ENCODE measurements around the gene COMTD1. TPM values are rescaled to one million over a fixed set of nuclear protein-coding genes. Genes with fewer than 3 reads are reported as not detected.

The COMTD1 gene
- total RNA-seq, 2 donors from 2014 or later: 156 to 301 TPM

- Histone ChIP-seq H3K27ac (no peak overlapping the region), H3K4me3 (no peak overlapping the region), H3K36me3 (replicated peaks in 1 of 2; ENCODE audit: insufficient read depth in 1 of 2, low read depth in 2 of 2) (peaks cover 0 to 13% of the 10 kb centered on the region in 2 donors), H3K4me1 (peaks cover 37% of the 10 kb centered on the region), H3K9me3 (no peaks in the 10 kb centered on the region), H3K27me3 (no peaks in the 10 kb centered on the region)
- ATAC-seq: no peak
- TF ChIP-seq CTCF (IDR thresholded peaks at IDR 0.05): no peak
- no peak for TF ChIP-seq POLR2A (IDR thresholded peaks at IDR 0.05)
- intact Hi-C loops (cut with DNase I): no loop called here
- no peak for DNase-seq
- WGBS, 2 donors: 71 to 73% methylated on average over 6 of the region's 6 CpGs
These were observed 23.4 kb downstream of the COMTD1 start for GRCh38 chr10:75212343-75212742.

GRCh38 chr10:75211007-75211691 is 24.6 kb downstream of the COMTD1 start:
- Histone ChIP-seq H3K36me3 (replicated peaks in 1 of 2; ENCODE audit: insufficient read depth in 1 of 2, low read depth in 2 of 2) (peaks cover 0 to 13% of the 10 kb centered on the region in 2 donors), H3K4me1 (peaks cover 29% of the 10 kb centered on the region), H3K27me3 (no peaks in the 10 kb centered on the region), H3K4me3 (peak overlapping the region; percentile 73 to 90), H3K27ac (peak overlapping the region; percentile 95 to 100 (median 99)), H3K9me3 (no peaks in the 10 kb centered on the region)
- ATAC-seq (peak; percentile 37), DNase-seq (peak in 2 of 4 donors; percentile 31 to 36)
- WGBS, 2 donors: 0% methylated on average over 25 to 35 of the region's 38 CpGs
- intact Hi-C loops (cut with DNase I): no loop called here
- TF ChIP-seq CTCF (IDR thresholded peaks at IDR 0.05): no peak
- no peak for TF ChIP-seq POLR2A (IDR thresholded peaks at IDR 0.05)

- 0 to 1% methylated on average over 10 to 62 of the region's 80 CpGs for WGBS, 2 donors
- intact Hi-C loops (cut with DNase I): no loop called here
- peak; percentile 90 to 92 (median 90) for DNase-seq
- Histone ChIP-seq H3K27me3 (no peaks in the 10 kb centered on the region), H3K4me1 (peaks cover 25% of the 10 kb centered on the region), H3K27ac (peak within 1 kb of the TSS; percentile 95 to 100 (median 99)), H3K36me3 (replicated peaks in 1 of 2; ENCODE audit: insufficient read depth in 1 of 2, low read depth in 2 of 2) (peaks cover 0 to 13% of the 10 kb centered on the region in 2 donors), H3K4me3 (peak within 1 kb of the TSS; percentile 73 to 90), H3K9me3 (no peaks in the 10 kb centered on the region)
- TF ChIP-seq POLR2A (IDR thresholded peaks at IDR 0.05) (peak; percentile 88 to 94 (median 92)), CTCF (IDR thresholded peaks at IDR 0.05) (no peak)
- ATAC-seq: peak; percentile 95
These were observed 25.3 kb downstream of the COMTD1 start, which contains the start of gene VDAC2 for GRCh38 chr10:75210282-75211006. Gene VDAC2, plus strand, starts transcription at chr10:75210796. Its CDS starts 363 bp downstream, at chr10:75211159.

GRCh38 chr10:75209921-75210281 is 25.9 kb downstream of the COMTD1 start:
- ATAC-seq (peak; percentile 72), DNase-seq (peak; percentile 73 to 81 (median 75))
- intact Hi-C loops (cut with DNase I): no loop called here
- TF ChIP-seq POLR2A (IDR thresholded peaks at IDR 0.05) (peak in 1 of 3 donors; percentile 3), CTCF (IDR thresholded peaks at IDR 0.05) (no peak)
- peaks cover 0 to 11% of the 10 kb centered on the region in 2 donors for H3K36me3 ChIP-seq (replicated peaks in 1 of 2; ENCODE audit: insufficient read depth in 1 of 2, low read depth in 2 of 2)
- peak overlapping the region; percentile 73 to 90 for H3K4me3 ChIP-seq
- H3K27ac ChIP-seq: peak overlapping the region; percentile 95 to 100 (median 99)
- peaks cover 25% of the 10 kb centered on the region for H3K4me1 ChIP-seq
- H3K27me3 ChIP-seq: no peaks in the 10 kb centered on the region
- 0% methylated on average over 18 to 19 of the region's 19 CpGs for whole genome bisulfite sequencing, 2 donors
- no peaks in the 10 kb centered on the region for H3K9me3 ChIP-seq

Data from body of pancreas (tissue), 4 donors.